GM15510 (cell line): ENCODE measurements around the gene UBR3.

ENCODE experiments used
- POLR2A ChIP-seq: IDR thresholded peaks from 3 replicates; pipeline ENCODE4 v1.6.1; 2011; ENCODE audit warnings: borderline replicate concordance; ENCODE audit not compliant: insufficient read length; ENCODE audit errors: extremely low read depth

UBR3 gene

GRCh38 chr2:169968743-169969142 is 141.5 kb downstream of the UBR3 start:
- no peak for TF ChIP-seq POLR2A

DNA sequence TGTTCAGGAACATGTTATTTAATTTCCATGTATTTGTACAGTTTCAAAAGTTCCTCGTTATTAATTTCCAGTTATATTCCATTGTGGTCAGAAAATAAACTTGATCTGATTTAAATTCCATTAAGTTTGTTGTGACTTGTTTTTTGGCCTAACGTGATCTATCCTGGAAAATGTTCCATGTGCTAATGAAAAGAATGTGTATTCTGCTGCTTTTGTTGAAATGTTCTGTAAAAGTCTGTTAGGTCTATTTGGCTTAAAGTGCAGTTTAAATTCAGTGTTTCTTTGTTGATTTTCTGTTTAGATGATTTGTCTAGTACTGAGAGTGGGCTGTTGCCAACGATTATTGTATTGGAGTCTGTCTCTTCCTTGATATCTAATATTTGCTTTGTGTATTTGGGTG is 148.0 kb downstream of the UBR3 start:
- no peak for TF ChIP-seq POLR2A

- TF ChIP-seq POLR2A, result no peak
Measured at GRCh38 chr2:169976335-169976851, 149.1 kb downstream of the UBR3 start.

DNA sequence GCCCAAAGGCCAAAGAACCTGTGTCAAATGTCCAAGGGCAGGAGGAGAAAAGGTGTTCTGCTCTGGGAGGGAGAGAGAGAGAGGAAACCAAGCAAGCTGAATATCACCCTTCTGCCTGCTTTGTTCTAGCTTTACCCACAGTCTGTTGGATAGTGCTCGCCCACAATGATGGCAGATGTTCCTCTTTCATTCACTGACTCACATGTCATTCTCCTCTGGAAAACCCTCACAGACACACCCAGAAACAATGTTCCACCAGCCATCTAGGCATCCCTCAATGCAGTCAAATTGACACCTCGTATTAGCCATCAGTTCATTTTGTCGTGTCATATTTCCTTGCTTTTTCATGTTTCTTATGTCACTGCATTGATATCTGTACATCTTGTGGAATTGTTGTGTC is 150.3 kb downstream of the UBR3 start:
- TF ChIP-seq POLR2A, result no peak

DNA sequence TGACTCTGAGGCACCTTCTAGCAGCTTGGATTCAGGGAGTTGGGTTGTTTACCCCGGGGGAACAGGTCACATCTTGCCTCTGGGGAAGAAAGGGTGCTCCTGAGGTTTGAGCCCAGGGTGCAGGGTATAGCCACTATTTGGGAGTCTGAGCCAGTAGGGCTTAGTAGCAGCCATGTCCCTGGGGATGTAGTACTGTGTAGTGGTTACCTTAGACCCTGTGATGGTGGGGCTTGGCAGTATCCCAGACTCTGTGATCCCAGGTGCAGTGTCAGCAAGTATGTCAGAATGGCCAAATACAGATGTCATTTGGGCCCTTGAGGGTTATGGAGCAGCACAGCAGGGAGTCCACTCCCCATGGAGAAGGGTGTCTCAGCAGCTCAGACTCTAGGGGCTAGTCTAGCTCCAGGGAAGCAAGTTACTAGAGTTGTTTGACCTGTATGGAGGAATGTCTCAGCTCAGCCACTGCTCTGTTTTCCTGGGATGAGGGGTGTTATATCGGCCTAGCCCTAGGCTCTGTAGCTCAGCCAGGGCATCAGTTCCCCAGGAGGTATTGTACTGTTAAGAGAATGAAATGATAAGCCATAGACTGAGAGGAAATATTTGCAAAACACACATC is 151.3 kb downstream of the UBR3 start:
- no peak for TF ChIP-seq POLR2A

GRCh38 chr2:169979025-169979424 is 151.8 kb downstream of the UBR3 start:
- no peak for TF ChIP-seq POLR2A

- no peak for TF ChIP-seq POLR2A
Measured at GRCh38 chr2:169980001-169980400, 152.7 kb downstream of the UBR3 start.

- TF ChIP-seq POLR2A, result no peak
Measured at GRCh38 chr2:169980643-169981042, 153.4 kb downstream of the UBR3 start.

GRCh38 chr2:169982929-169983328 is 155.7 kb downstream of the UBR3 start:
- no peak for TF ChIP-seq POLR2A

GRCh38 chr2:169983506-169983905 is 156.3 kb downstream of the UBR3 start:
- no peak for TF ChIP-seq POLR2A

GRCh38 chr2:169984145-169984544 is 156.9 kb downstream of the UBR3 start:
- no peak for TF ChIP-seq POLR2A

- no peak for TF ChIP-seq POLR2A
Measured at GRCh38 chr2:169994752-169995151, 167.5 kb downstream of the UBR3 start.

- TF ChIP-seq POLR2A, result no peak
Measured at GRCh38 chr2:169997140-169997887, 170.1 kb downstream of the UBR3 start.

DNA sequence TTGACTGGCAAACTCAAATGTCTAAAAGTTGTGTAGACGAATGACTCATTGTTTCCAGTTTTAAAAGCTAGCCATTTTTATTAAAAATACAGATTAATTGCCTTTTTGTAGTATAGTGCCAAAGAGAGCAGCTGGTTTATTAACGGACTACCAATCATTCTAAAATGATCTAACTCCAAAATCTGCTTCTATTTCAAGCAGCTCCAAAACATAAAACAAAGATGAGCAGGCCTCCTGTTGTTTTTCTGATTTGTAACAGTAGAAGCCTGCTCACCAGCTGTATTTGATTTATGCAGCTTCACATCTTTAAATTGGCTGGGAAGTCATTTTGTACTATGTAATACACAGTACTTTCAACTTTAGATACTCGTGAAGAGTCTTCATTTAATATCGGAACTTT is 171.8 kb downstream of the UBR3 start:
- TF ChIP-seq POLR2A, result no peak

GRCh38 chr2:170002096-170002495 is 174.8 kb downstream of the UBR3 start:
- TF ChIP-seq POLR2A, result no peak

DNA sequence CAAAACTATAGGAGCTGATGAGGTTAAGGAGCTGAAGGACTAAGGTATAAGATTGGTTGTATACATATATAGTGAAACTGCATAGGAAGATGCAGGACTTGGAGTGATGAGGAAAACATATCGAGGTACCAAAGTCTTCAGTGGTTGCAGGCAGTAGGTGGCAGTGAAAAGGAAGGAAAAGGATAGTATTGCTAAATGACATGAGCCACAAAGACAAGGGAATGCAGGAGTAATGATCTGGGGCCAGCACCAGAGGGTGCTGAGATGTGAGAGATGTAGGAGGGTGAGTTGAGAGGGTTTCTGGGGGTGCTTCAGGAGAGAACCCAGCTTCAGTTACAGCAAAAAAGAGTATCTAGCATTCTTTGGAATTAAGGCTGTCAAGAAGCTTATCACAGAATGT is 178.4 kb downstream of the UBR3 start:
- TF ChIP-seq POLR2A, result no peak
